Colonic mucosa (tissue), 4 donors: ENCODE measurements around the gene GPR34. TPM values are rescaled to one million over a fixed set of nuclear protein-coding genes. Genes with fewer than 3 reads are reported as not detected.

Source experiments
- DNase-seq: peaks from one replicate; pipeline ENCODE4 v3.0.0-alpha.2; 2020
- H3K27ac ChIP-seq: fragments of 200-600 bp; one replicate; pipeline ENCODE4 v1.8.0; 2021
- H3K27me3 ChIP-seq: fragments of 200-600 bp; one replicate; pipeline ENCODE4 v1.8.0; 2021
- H3K36me3 ChIP-seq: fragments of 200-600 bp; one replicate; pipeline ENCODE4 v1.8.0; 2021
- H3K4me1 ChIP-seq: fragments of 200-600 bp; one replicate; pipeline ENCODE4 v1.8.0; 2021; ENCODE audit warnings: mild to moderate bottlenecking
- H3K4me3 ChIP-seq: fragments of 200-600 bp; one replicate; pipeline ENCODE4 v1.8.0; 2021
- H3K9ac ChIP-seq, 2 donors: one replicate each; pipeline ENCODE4 v1.7.0; 2013; ENCODE audit warnings: control low read depth in 2 of 2, low read depth in 2 of 2, low read length in 2 of 2
- H3K9me3 ChIP-seq: fragments of 200-600 bp; one replicate; pipeline ENCODE4 v1.8.0; 2021
- intact Hi-C: fragments of 100-400 bp; cut with DNase I; formaldehyde crosslinking; loops from one replicate; pipeline ENCODE4 v1.14.1; 2022
- total RNA-seq, 2 donors: library from RNA; stranded (reverse); fragmentation: NEBNext Ultra II Directional in 1 of 2; extraction: Animal tissue kit (Norgen Biotek cat#: 25700) in 1 of 2; gene quantifications; one replicate each; pipeline ENCODE4 v1.2.1, GENCODE V29; 2021
- TF ChIP-seq, protein P1 (sequence below): fragments of 200-600 bp; IDR thresholded peaks from one replicate; pipeline ENCODE4 v1.8.0; 2022; ENCODE audit warnings: antibody characterized with exemption, mild to moderate bottlenecking
- donor health status: healthy.
- donor health status: DM: no; HTN: no; CAD: no.
- donor health status: DM: no; HTN: no; CAD: no.

GPR34 gene
- total RNA-seq, 2 donors from 2014 or later = 2.3 to 4.7 TPM

DNA sequence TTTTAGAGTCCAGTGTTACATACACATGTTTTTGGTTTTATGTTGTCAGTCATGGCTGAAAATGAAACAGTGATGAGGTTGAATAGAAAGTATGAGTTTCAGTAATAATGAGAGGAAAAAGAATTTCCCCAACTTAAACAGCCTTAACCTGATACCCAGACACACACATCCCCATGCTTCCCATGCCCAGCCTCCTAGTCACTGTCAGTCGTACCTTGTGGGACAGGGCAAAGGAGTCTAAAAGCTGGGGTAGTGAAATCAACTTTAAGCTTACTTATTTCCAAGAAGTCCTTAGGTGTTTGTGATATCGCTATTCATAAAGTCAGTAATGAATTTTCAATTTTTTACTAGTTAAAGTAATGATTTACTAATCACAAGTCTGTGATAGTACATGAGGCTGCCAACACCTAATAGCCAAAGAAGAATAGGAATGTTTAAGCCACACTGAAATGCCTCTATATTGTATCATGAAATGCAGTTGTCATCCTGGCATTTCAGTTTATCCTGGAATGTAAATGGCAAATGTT is 24.3 kb upstream of the GPR34 start:
- Histone ChIP-seq H3K27me3 (no peaks in the 10 kb centered on the region), H3K27ac (no peak overlapping the region), H3K4me1 (no peaks in the 10 kb centered on the region), H3K9ac (no peak overlapping the region), H3K36me3 (no peaks in the 10 kb centered on the region), H3K9me3 (no peaks in the 10 kb centered on the region), H3K4me3 (no peak overlapping the region)
- no peak for DNase-seq
- intact Hi-C loops = no loop called here
- TF ChIP-seq, protein P1, sequence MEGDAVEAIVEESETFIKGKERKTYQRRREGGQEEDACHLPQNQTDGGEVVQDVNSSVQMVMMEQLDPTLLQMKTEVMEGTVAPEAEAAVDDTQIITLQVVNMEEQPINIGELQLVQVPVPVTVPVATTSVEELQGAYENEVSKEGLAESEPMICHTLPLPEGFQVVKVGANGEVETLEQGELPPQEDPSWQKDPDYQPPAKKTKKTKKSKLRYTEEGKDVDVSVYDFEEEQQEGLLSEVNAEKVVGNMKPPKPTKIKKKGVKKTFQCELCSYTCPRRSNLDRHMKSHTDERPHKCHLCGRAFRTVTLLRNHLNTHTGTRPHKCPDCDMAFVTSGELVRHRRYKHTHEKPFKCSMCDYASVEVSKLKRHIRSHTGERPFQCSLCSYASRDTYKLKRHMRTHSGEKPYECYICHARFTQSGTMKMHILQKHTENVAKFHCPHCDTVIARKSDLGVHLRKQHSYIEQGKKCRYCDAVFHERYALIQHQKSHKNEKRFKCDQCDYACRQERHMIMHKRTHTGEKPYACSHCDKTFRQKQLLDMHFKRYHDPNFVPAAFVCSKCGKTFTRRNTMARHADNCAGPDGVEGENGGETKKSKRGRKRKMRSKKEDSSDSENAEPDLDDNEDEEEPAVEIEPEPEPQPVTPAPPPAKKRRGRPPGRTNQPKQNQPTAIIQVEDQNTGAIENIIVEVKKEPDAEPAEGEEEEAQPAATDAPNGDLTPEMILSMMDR = no peak

DNA sequence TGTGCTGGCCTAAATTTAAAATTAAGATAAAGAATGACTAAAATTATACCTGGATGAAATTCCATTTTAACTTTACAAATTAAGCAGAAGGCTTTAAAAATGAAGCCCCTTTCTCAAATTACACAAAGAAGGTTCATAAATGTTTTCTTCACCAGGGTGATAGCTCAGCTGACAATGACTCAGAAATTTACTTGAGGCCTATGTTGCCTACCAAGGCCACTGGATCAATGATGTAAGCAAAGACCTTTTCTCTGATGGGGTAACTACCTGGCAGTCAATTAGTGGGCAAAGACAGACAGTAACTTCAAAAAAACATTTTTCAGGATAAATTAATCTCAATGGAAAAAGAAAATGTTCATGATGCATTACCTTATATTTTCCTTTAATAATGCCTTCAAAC is 23.9 kb upstream of the GPR34 start:
- H3K36me3 ChIP-seq = no peaks in the 10 kb centered on the region
- no peak for DNase-seq
- H3K4me1 ChIP-seq = no peaks in the 10 kb centered on the region
- H3K9me3 ChIP-seq = no peaks in the 10 kb centered on the region
- TF ChIP-seq, protein P1 = no peak
- intact Hi-C loops = no loop called here
- no peak overlapping the region for H3K9ac ChIP-seq
- no peak overlapping the region for H3K4me3 ChIP-seq
- H3K27me3 ChIP-seq = no peaks in the 10 kb centered on the region
- H3K27ac ChIP-seq = no peak overlapping the region

DNA sequence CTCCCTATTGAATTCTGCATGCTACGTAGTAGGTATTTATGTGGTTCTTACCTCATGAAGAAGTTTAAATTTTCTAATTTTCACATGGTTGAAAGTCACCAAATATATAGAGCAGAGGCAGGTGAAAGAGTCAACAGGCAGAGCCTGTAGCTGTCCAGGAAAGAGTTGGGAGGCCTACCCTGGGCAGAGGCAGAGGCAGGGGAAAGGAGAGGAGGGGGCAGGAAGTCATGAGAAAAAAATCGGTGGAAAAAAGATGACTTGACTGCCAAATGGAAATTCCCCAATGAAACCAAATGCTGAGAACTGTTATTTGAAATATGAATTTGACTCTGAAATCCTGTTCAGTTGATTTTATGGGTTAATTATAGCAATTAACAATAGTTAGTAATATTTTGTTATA is 23.1 kb upstream of the GPR34 start:
- no peak overlapping the region for H3K9ac ChIP-seq
- no peak overlapping the region for H3K4me3 ChIP-seq
- no peak overlapping the region for H3K27ac ChIP-seq
- DNase-seq = no peak
- H3K4me1 ChIP-seq = no peaks in the 10 kb centered on the region
- no peaks in the 10 kb centered on the region for H3K36me3 ChIP-seq
- intact Hi-C loops = no loop called here
- TF ChIP-seq, protein P1 = no peak
- H3K27me3 ChIP-seq = no peaks in the 10 kb centered on the region
- no peaks in the 10 kb centered on the region for H3K9me3 ChIP-seq

DNA sequence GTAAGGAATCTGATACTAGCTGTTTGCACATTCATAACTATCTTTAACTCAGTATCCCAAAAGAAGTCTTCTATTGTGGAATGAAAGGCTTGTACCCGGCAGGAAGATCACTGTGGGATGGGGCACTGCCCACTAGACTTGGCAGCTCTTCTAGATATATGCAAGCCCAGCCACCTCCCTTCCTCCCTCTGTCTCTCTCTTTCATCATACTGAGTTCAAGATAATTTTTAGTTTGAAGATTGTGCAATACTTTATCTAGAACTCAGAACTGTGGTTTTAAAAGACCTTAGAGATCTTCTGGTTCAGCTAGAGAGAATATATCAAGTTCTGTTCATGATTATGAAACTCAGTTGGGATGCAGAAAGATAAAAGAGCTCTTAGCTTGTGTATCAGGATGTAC is 22.5 kb upstream of the GPR34 start:
- intact Hi-C loops = no loop called here
- H3K27ac ChIP-seq = no peak overlapping the region
- no peaks in the 10 kb centered on the region for H3K36me3 ChIP-seq
- TF ChIP-seq, protein P1 = no peak
- H3K27me3 ChIP-seq = no peaks in the 10 kb centered on the region
- H3K9me3 ChIP-seq = no peaks in the 10 kb centered on the region
- no peak overlapping the region for H3K9ac ChIP-seq
- DNase-seq = no peak
- H3K4me1 ChIP-seq = no peaks in the 10 kb centered on the region
- no peak overlapping the region for H3K4me3 ChIP-seq

DNA sequence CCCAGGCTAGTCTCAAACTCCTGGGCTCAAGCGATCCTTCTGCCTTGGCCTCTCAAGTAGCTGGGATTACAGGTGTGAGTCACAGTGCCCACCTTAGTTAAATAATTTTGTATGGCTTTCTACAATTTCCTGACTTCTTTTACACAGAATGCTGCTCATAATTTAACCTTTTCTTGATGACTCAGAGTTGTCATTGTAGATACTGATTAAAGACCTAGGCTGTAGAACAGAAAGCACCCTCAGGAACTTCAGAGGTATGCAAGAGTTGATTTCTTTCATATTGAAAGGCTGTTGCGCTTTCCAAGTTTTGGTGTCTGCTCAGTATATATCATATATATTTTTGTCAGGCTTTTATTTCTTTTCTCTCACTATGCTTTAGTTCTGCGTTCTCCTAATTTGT is 21.1 kb upstream of the GPR34 start:
- intact Hi-C loops = no loop called here
- Histone ChIP-seq H3K4me1 (no peaks in the 10 kb centered on the region), H3K9me3 (no peaks in the 10 kb centered on the region), H3K27me3 (no peaks in the 10 kb centered on the region), H3K27ac (no peak overlapping the region), H3K36me3 (no peaks in the 10 kb centered on the region), H3K9ac (no peak overlapping the region), H3K4me3 (no peak overlapping the region)
- TF ChIP-seq, protein P1 = no peak
- DNase-seq = no peak
